GM19438 (cell line): ENCODE data around the gene WNK3.
A peak's percentile ranks its signal among the peaks of the same experiment; 100 is the strongest.
"Not testable (repeated sequence)": the region's sequence is repeated elsewhere in the genome, so short reads cannot be mapped to it uniquely, and the experiment has no call there.

Experiments
- ATAC-seq: cut with Tn5 transposase; IDR thresholded peaks from one replicate; pipeline ENCODE4 v1.9.1; 2021; ENCODE audit warnings: low read depth; ENCODE audit not compliant: unreplicated experiment

The WNK3 gene

DNA sequence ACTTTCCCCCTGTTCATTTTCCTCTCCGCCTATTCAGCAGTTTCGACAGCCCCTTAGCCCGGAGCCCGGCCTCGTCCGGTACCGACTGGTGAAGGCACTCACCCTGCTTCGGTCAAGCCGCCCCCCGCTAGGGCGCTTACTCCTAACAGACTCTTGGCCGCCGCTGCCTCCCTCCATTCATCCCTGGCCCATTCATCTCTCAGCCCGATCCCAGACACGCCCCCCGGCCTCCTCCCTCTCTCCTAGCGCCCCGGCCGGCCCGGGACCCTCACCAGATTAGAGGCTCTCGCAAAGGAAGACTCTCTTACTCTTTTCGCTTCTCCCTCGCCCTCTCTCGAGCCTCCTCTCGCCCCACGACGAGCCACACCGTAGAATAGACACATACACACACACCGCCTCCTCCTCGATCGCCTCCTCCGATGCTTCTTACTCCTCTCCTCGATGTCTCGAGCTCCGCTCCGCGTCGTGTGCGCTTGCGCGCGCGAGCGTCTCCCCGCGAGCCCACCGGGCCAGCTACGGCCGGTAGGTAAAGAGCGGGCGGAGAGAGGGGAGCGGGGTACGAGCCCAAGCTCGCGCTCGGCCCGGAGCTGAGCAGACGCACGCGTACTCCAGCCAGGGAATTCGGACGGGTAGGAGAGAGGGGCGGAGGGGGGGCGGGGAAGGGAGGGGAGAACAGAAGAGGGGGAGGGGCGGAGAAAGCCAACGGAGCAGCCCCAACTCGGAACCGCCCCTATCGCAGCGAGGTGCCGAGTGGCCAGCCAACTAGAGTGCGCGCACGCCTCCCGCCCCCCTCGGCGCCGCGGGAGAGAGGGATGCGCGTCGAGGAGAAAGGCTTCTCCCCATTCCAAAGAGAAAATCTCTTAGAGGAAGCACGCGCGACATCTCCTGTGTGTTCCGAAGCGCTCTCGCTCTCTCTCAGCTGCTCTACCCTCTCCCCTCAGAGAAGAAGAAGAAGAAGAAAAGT is at the start of gene WNK3:
Gene WNK3, minus strand, starts transcription at position 633 of the 964 bp plus-strand sequence.
- no peak for ATAC-seq

DNA sequence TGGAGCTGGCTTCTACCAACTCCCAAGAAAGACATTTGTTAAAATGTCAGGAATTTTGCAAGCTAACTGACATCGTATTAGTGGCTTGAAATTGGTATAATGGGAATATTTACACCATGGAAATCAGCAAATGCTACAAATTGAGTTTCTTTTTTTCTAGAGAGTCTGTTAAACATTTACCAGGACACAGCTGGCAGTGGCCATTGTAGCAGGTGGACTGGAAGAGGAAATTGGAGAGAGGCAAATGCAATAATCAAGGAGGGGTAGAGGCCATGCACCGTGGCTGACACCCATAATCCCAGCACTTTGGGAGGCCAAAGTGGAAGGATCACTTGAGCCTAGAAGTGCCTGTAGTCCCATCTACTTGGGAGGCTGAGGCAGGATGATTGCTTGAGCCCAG is 49.4 kb upstream of the WNK3 start:
- no peak for ATAC-seq

DNA sequence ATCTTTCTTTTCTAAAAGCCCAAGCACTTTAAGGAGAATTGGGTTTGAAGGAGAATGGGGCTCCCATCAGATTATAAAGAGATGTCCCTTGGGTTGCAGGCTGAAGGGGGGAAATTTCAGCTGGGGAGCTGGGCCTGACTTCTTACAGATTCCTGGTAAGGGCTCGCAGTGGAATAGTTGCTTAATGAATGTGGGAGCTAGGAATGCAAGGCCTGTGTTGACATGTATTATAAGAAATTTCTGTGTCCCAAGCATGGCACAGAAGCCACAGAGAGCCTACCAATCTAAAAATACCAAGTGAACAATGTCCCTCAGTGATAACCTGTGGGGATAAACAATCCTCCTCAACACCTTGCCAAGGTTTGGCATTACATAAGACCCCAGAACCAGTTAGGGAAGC is 39.3 kb upstream of the WNK3 start:
- no peak for ATAC-seq

DNA sequence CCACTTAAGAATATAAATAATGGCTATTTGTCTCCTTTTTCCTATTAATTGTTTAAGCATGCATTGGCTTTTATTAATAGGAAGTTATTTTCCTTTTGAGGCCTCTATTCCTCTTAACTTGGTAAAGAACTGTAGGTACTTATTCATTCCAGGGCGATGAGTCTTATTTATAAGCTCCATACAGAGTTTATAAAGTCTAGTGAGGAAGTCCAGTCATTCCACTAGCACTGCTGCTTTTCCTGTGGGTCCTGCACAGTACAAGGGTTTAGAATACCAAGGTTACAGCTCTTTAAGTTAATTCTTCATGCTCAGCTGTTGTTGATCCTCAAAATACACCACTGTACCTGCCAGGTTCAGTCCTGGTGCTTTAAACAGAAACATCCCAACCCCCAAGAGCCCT is 28.5 kb upstream of the WNK3 start:
- ATAC-seq, result no peak

DNA sequence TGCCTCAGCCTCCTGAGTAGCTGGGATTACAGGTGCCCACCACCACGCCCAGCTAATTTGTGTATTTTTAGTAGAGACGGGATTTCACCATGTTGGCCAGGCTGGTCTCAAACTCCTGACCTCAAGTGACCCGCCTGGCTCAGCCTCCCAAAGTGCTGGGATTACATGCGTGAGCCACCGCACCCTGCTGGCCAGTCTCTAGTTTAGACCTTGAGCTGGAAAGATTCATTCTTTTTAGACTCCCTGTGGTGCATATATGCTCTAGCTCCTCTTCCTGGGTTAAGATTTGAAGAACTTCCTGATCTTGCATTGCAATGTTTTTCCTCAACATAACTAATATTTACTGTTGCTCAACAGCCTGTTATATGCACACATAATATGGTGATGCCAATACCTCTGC is 26.8 kb upstream of the WNK3 start:
- not testable (repeated sequence) for ATAC-seq

DNA sequence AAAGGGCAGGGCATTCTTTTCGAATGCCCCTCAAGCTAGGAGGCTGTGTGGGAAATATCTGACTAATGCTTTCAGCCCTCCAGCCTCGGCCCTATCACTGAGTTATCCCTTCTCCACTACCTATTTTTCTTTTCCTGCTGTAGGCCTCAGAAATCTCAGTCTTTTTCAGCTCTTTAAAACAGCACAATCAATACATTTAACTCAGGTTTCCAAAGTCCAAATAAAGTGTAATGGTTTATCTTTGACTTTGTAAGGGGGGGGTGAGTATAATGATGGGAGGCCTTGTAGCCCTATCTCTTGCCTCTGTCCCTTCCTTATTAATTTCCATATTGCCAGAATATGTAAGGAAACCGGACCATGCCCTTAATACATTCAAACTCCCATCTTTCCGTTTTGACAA is 1.6 kb upstream of the WNK3 start:
- no peak for ATAC-seq

DNA sequence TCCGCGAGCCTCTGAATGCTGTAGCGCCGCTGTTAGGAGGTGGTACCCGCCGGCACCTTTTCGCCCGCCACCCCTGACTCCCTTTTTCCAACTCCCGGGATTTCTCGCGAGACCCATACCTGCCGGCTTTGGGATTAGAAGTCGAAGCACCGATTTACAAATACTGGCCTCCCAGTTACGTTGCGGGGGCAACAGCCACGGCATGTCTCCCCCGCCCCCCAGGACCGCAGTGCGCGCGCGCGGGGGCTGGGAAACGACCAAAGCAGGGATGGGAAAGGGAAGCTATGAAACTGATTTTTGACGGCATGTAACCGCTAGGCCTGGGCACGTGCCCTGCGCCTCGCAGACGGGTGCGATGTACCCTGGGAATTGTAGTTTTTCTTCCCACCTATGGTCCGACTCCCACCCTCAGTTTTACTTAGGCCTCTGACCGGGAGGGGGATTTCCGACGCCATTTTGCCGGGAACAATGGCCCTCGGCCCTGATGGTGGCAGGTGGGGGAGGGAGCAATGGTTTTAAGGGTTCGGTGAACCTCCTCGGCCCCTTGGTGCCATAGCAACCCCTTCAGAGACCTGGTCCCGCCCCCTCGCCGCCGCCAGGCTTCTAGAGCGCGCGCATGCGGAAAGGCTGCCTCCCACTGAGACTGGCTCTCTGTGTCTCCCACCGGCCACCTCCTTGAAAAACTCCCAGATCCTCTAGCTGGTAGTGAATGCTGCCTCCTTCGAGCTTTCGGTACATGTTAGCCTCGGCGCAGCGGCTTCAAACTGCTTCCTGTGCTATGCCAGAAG is 772 bp upstream of the WNK3 start:
- ATAC-seq, result peak; percentile 54

DNA sequence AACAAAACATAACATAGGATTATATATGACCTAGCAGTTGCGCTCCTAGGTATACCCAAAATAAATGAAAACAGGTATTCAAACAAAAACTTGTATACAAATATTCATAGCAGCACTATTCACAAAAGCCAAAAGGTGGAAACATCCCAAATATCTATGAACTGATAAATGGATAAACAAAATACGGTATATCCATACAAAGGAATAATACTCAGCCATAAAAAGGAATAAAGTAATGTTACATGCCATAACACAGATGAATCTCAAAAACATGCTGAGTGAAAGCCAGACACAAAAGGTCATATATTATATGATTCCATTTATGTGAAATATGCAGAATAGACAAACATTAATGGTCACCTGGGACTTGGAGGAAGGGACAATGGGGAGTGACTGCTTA is 5.2 kb downstream of the WNK3 start:
- ATAC-seq, result no peak

DNA sequence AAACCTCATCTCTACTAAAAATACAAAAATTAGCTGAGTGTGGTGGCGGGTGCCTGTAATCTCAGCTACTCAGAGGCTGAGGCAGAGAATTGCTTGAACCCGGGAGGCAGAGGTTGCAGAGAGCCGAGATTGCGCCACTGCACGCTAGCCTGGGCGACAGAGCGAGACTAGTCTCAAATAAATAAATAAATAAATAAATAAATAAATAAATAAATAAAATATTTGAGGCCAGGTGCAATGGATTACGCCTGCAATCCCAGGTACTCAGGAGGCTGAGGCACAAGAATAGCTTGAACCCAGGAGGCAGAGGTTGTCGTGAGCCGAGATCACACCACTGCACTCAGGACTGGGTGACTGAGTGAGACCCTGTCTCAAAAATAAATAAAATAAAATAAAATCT is 20.5 kb downstream of the WNK3 start:
- not testable (repeated sequence) for ATAC-seq

DNA sequence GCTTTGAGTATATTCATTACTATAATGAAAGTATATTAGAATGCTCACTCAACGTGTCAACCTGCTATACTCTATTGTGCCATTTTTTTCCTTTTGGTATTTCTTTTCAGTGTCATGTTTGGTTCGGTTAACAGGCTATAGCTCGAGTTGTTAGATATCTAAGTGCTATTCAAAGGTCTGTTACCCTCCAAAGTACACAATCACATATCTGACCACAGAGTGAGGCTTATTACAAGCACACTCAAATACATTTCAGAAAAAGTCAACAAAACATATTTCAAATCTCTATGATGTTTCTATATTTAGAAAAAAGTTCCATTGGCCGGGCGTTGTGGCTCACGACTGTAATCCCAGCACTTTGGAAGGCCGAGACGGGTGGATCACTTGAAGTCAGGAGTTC is 32.8 kb downstream of the WNK3 start:
- no peak for ATAC-seq

DNA sequence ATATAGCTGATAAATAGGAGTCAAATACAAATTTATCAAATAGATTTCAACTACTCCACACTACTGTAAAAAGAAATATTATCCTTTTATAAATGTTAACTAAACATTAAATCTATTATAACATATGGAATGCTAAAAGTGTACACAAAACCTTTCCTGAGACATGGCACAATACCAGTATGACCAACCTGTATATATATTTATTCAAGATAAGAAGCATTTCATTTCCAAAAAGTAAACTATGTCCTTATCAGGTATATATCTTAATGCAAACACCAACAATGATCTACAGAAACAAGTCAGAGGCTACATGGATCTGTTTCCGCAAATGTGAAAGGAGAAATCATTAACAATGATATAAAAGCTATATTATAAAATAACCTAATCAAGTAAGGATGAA is 37.8 kb downstream of the WNK3 start:
- no peak for ATAC-seq

DNA sequence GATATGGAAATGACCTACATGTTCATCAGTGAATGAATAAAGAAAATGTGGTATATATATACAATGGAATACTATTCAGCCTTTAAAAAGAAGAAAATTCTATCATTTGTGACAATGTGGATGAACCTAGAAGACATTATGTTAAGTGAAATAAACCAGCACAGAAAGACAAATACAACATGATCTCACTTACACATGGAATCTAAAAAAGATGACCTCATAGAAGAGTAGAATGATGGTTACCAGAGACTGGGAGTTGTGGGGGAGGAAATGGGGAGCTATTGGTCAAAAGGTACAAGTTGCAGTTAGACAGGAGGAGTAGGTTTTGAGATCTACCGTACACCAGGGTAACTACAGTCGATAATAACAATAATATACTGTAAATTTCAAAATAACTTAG is 51.5 kb downstream of the WNK3 start:
- ATAC-seq, result no peak

DNA sequence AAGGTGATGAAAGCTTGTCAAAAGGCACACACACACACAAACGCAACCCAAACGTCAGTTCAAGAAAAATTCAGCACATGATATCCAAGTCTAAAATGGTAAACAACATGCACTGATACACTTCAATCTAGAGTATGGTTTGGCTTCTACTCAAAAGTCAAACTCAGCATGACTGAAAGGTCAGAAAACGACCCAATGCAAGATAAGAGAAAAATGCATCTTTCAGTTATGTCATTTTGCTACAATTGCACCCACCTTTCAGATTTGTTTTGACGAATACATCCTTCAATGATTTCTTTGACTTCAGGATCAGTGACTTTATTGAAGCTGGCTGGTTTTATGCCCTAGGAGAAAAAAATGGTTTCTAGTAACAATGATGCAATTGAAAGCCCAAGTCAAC is 56.3 kb downstream of the WNK3 start:
- ATAC-seq, result no peak

DNA sequence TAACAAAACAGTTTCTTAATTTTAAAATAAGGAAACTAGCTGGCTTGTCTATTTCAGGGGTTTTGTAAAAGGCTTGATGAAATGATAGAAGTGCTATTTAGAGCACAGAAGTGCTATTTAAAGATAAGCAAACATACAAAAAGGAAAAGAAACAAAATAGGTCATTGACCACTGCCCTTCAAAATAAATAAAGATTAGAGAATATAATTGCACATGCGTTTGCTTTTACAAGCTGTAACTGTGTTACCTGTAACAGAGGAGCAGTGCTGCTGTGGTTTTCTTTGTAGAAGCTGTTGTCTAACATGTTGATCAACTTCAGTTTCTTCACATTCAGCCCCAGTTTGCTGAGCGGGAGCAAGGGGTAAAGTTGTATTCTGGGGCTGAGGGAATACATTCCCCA is 63.5 kb downstream of the WNK3 start:
- no peak for ATAC-seq

DNA sequence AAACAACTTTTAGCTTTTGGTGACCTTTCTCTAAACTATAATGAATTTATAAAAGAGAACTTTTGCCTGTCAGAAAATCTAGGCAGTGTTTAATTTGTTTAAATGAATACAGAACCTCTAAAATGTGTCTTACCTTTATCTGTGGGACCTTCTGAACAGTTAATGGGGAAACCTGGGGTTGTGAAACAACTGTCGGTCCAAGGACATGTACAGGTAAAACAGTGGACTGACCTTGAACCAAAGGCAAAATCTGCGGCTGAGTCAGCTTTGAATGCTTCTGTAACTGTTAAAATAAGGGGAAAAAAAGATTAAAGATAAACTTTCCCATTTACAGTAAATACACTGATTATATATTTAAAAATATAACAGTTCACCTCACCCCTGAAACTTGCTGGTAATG is 65.1 kb downstream of the WNK3 start:
- no peak for ATAC-seq

DNA sequence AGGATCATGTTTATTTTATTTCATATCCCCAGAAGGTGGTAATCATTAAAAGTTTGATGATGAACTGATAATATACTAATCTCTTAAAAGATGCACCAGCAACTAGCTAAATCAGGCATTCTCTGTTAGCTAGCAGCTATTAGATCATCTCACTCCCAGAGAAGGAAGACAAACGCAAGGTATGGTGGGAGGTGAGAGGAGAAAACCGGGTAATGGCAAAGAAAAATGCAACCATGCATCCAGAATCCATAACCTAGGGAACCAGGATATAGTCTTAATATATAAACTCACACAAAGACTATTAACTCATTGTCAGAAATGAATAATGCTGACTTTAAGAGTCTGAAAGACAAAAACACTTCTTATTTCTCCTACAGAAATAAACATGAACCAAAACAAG is 66.1 kb downstream of the WNK3 start:
- no peak for ATAC-seq

DNA sequence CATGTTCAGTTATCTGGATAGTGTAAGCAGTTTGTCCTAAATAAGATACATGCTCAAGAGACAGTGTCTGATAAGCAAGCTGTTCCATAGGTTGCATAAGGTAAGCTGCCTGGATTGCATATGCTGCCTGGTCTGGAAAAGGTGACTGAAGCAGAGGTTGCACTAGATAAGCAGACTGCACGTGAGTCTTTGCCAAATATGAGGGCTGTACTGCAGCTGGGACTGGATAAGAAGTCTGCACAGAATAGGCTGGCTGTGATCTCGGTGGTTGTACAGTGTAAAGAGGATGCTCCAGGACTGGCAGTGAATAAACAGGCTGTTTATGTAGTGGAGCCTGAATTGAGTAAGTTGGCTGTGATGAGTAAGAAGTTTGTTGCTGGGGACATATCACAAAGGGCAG is 68.9 kb downstream of the WNK3 start:
- ATAC-seq, result no peak

DNA sequence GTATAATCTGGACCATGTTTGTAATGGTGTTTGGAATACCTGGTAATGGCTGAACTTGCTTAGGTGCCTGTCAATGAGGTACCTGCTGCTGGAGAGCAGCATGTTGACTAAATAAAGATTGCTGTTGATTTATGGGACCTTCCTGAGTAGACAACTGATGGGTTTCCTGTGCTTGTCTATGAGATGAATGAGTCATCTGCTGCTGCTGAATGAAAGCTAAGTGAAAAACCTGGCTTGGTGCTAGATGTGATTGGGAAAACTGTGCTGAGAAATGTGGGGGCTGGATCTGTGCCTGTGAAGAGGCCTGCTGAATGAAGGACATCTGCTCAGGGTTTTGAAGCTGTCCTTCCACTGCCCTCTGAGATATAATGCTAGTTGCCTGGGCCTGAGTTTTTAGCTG is 69.6 kb downstream of the WNK3 start:
- no peak for ATAC-seq

DNA sequence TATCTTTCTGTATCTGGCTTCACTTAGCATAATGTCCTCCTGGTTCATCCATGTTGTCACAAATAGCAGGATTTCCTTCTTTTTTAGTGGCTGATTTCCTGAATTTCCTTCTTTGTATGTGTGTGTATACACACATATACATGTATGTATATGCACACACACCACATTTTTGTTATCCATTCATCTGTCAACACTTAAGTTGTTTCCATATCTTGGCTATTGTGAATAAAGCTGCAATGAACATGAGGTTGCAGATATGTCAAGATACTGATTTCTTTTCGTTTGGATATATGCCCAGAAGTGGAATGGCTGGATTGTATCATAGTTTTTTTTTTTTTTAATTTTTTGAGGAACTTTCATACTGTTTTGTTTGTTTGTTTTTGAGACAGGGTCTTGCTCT is 76.2 kb downstream of the WNK3 start:
- ATAC-seq, result no peak

DNA sequence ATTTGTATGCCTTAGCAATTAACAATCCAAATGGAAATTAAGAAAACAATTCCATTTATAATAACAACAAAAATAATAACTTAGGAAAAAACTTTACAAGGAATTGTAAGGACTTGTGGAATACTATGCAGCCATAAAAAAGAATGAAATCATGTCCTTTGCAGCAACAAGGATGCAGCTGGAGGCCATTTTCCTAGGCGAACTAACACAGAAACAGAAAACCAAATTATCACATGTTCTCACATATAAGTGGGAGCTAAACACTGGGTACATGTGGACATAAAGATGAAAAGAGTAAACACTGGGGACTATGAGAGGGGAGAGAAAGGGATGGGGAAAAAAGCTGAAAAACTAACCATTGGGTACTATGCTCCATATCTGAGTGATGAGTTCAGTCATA is 77.4 kb downstream of the WNK3 start:
- no peak for ATAC-seq

DNA sequence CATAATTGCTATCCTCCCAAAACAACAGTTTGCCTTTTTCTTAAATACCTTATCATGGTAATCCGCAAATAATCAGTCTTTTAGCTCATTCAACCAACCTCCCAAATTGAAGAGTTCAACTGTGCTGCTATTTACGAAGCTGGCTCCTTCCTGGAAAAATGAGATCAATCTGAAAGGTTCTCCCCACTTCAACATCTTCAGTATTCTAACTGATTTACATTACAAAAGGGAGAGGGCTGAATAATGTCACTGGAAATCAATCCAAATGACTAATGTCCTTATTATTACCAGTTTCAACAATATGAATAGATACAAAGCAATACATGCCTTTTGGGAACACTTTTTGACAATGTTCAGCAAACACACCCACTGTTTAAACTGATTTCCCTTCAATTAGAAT is 86.2 kb downstream of the WNK3 start:
- no peak for ATAC-seq

DNA sequence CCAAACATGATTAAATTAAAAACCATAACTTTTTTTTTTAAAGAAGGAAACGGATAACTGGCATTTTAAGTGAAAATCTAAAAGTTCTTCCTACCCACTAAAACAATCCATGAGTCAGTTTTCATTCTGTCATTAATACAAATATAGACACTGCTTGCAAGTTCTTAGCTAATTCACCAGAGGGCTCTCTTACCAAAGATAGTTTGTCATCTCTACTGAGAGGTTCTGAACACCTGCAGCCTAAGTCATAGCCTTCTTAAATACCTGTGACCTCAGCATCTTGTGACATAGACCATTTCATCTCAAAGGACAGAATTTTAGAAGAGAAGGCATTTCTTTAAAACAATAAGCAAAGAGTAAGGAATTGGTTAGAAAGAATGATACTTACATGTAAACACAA is 109.5 kb downstream of the WNK3 start:
- no peak for ATAC-seq
